HT-29 (cell line): ENCODE data around the gene KMT2D. TPM values are rescaled to one million over a fixed set of nuclear protein-coding genes. Genes with fewer than 3 reads are reported as not detected.

ENCODE experiments used
- DNase-seq: peaks from one replicate; pipeline ENCODE4 v3.0.0-alpha.2; 2015; ENCODE audit warnings: low spot score
- total RNA-seq: library from RNA; depleted of rRNA; stranded (reverse); fragments of >200 nt; shearing (Covaris generic); gene quantifications from 2 replicates; pipeline ENCODE4 v1.2.3, GENCODE V29; 2014; rRNA removed

Gene KMT2D
- total RNA-seq, 1 experiment from 2014 or later = 28.3 TPM

- peak; percentile 36 for DNase-seq
These were observed 40.9 kb downstream of the KMT2D start for GRCh38 chr12:49019443-49020324.

- no peak for DNase-seq
These were observed 41.5 kb downstream of the KMT2D start for GRCh38 chr12:49019120-49019430.

GRCh38 chr12:49018261-49019119 is 42.1 kb downstream of the KMT2D start, which contains the start of gene PRKAG1:
Gene PRKAG1 (minus strand): TSS chr12:49018776. CDS start chr12:49018740, 36 bp downstream.
- DNase-seq = peak; percentile 96

DNA sequence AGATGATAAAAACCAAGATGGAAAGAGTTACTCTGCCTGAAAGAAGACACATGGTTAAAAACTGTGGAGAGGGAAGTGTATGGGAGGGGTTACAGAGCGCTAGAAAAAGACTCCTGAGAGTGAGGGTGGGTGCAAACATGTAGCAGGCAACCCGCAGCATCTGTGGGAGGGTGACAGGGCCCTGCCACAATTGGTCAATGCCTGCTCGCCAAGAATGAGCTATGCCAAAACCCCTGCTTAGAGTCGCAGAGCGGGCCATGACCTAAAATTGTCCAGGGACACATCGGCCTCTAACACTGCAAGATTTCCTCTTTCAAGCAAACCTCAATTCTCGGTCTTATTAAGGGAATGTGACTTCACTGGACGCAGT is 42.7 kb downstream of the KMT2D start:
- no peak for DNase-seq

GRCh38 chr12:49015196-49015595 is 45.4 kb downstream of the KMT2D start:
- DNase-seq = no peak

DNA sequence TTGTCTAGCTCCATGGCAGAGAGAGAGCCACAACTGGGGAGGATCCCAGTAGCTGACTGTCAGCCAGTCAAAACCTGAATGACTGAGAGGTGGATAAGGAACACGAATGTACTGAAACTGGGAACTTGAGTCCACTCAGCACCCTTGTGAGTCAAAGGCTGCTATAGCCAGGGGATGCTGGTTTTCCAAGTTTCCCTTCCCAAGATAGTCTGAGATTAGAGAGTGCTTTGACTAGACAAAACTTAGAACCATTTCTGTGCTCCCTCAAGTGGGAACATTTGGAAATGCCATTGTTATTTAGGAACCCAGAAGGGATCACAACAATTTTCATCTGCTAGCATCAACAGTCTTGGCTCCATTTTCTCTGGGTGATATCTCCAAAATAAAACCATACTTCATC is 46.0 kb downstream of the KMT2D start:
- DNase-seq = no peak

GRCh38 chr12:49013428-49013827 is 47.2 kb downstream of the KMT2D start:
- DNase-seq = no peak

GRCh38 chr12:49012739-49013138 is 47.9 kb downstream of the KMT2D start:
- DNase-seq = no peak

Other genes with a start within 250 kb of the KMT2D start
- 19.8 and 22.4 TPM in 2 replicates for gene CACNB3, start 242.3 kb downstream of the KMT2D start, total RNA-seq
- gene DDX23, start 208.6 kb downstream of the KMT2D start, total RNA-seq = 103 and 104 TPM in 2 replicates
- gene RND1, start 194.9 kb downstream of the KMT2D start, total RNA-seq = 8.7 and 9.8 TPM in 2 replicates
- gene FKBP11, start 135.3 kb downstream of the KMT2D start, total RNA-seq = 16.5 and 19.1 TPM in 2 replicates
- gene ARF3, start 103.3 kb downstream of the KMT2D start, total RNA-seq = 76.3 and 76.9 TPM in 2 replicates
- 0.16 and 0.71 TPM in 2 replicates for gene WNT10B, start 89.1 kb downstream of the KMT2D start, total RNA-seq
- not detected in 2 replicates for gene WNT1, start 82.5 kb downstream of the KMT2D start, total RNA-seq
- gene DDN, start 61.4 kb downstream of the KMT2D start, total RNA-seq = 0.66 and 0.83 TPM in 2 replicates
- 38.4 and 50.4 TPM in 2 replicates for gene PRKAG1, start 42.0 kb downstream of the KMT2D start, total RNA-seq
- gene RHEBL1, start 9.2 kb upstream of the KMT2D start, total RNA-seq = 1.4 and 1.7 TPM in 2 replicates
- 0.28 TPM in 1 of 2 replicates, not detected in the other for gene DHH, start 34.0 kb upstream of the KMT2D start, total RNA-seq
- 16.1 and 24.6 TPM in 2 replicates for gene LMBR1L, start 50.1 kb upstream of the KMT2D start, total RNA-seq
- gene TUBA1B, start 70.6 kb upstream of the KMT2D start, total RNA-seq = 2,713 and 2,908 TPM in 2 replicates
- gene TUBA1A, start 128.3 kb upstream of the KMT2D start, total RNA-seq = 6.1 and 7.3 TPM in 2 replicates
- 978 and 1,044 TPM in 2 replicates for gene TUBA1C, start 204.3 kb upstream of the KMT2D start, total RNA-seq
- not detected in 2 replicates for gene PRPH, start 234.4 kb upstream of the KMT2D start, total RNA-seq